ENCODE data around the gene NPAT. TPM values are rescaled to one million over a fixed set of nuclear protein-coding genes. Genes with fewer than 3 reads are reported as not detected.

NPAT gene
- total and polyA plus RNA-seq, 2 of the 13 experiments (the other 11 are each of a cell fraction or from before 2014, with no cell fraction given) = 4.4 to 11.2 TPM

- TF ChIP-seq POGK (CRISPR knock-in tag; conservative IDR thresholded peaks at IDR 0.05) = no peak
- TF ChIP-seq NKX3-1 (CRISPR knock-in tag; IDR thresholded peaks at IDR 0.05) = no peak
- TF ChIP-seq SMARCC2 (IDR thresholded peaks at IDR 0.05) = no peak
Measured at GRCh38 chr11:108213784-108214183, 8.7 kb downstream of the NPAT start (continued).

GRCh38 chr11:108210441-108210840 is 12.0 kb downstream of the NPAT start:
- no peak overlapping the region for H3K27ac ChIP-seq (ENCODE audit: extremely low read length, insufficient read depth, low read length)
- no peak overlapping the region for H3K4me2 ChIP-seq (ENCODE audit: low read depth, low read length)
- FAIRE-seq = no peak
- H2AFZ ChIP-seq (ENCODE audit: low read length) = no peak overlapping the region
- POLR2A ChIA-PET = no interaction called here
- peaks cover 8 to 21% of the 10 kb centered on the region in 2 experiments; a peak in 4 of 5 replicates for H3K36me3 ChIP-seq (replicated peaks in 1 of 2; ENCODE audit: control insufficient read depth in 1 of 2, insufficient read depth in 2 of 2, low read length in 2 of 2)
- DNase-seq (ENCODE audit: low spot score) = no peak
- intact Hi-C loops (cut with micrococcal nuclease; ENCODE audit: unreplicated experiment) (no loop called here), in situ Hi-C loops (cut with HindIII; ENCODE audit: extremely low pct_ligation_motif_present, low pct_unique_long_range_greater_than_20kb) (no loop called here)
- no peaks in the 10 kb centered on the region; the same call in 1 of the 2 replicates for H4K20me1 ChIP-seq (ENCODE audit: insufficient read depth, low read length)
- BruUV-seq (replicated peaks) = no TSS peak
- peaks cover 29% of the 10 kb centered on the region for H3K79me2 ChIP-seq (ENCODE audit: insufficient read depth, low read length)
- H3K27me3 ChIP-seq (ENCODE audit: control insufficient read depth in 1 of 2, insufficient read depth in 2 of 2, low read length in 2 of 2) = no peaks in the 10 kb centered on the region
- no peak overlapping the region for H3K4me3 ChIP-seq (replicated peaks in 1 of 3; ENCODE audit: insufficient read depth in 1 of 3, low read depth in 2 of 3, low read length in 3 of 3)
- no peak for ATAC-seq
- no peaks in the 10 kb centered on the region for H3K9me3 ChIP-seq (ENCODE audit: low read length)
- peaks cover 20% of the 10 kb centered on the region for H3K4me1 ChIP-seq (ENCODE audit: insufficient read depth, low read length)
- CTCF ChIA-PET (ENCODE audit: low intra/inter-chr PET ratio, low total read pairs) = no interaction called here
- WGBS (ENCODE audit: low lambda C conversion rate) = 100% methylated on average over 1 of the region's 1 CpG
- no peak overlapping the region for H3K9ac ChIP-seq (ENCODE audit: insufficient read depth, low read depth, low read length)
- TF ChIP-seq PLSCR1 (CRISPR knock-in tag; IDR thresholded peaks at IDR 0.05; ENCODE audit: borderline replicate concordance) (no peak), ZBTB7A (CRISPR knock-in tag; IDR thresholded peaks at IDR 0.05) (no peak), ASH2L (IDR thresholded peaks at IDR 0.05; ENCODE audit: insufficient read length, low read depth, low read length) (no peak), CSRNP2 (CRISPR knock-in tag; conservative IDR thresholded peaks at IDR 0.05; ENCODE audit: low read depth) (no peak), ZNF512 (CRISPR knock-in tag; IDR thresholded peaks at IDR 0.05) (no peak), MYNN (CRISPR knock-in tag; IDR thresholded peaks at IDR 0.05; ENCODE audit: low read depth) (no peak), XRCC5 (optimal IDR thresholded peaks at IDR 0.05; ENCODE audit: low read length) (no peak), ZNF160 (CRISPR knock-in tag; IDR thresholded peaks at IDR 0.05) (no peak), GFI1 (CRISPR knock-in tag; IDR thresholded peaks at IDR 0.05; ENCODE audit: borderline replicate concordance) (no peak), MIER3 (CRISPR knock-in tag; IDR thresholded peaks at IDR 0.05; ENCODE audit: borderline replicate concordance) (no peak), ZNF34 (CRISPR knock-in tag; IDR thresholded peaks at IDR 0.05; ENCODE audit: borderline replicate concordance) (no peak), ELF1 (CRISPR knock-in tag; IDR thresholded peaks at IDR 0.05) (no peak), NONO (IDR thresholded peaks at IDR 0.05) (no peak), NONO (CRISPR knock-in tag; conservative IDR thresholded peaks at IDR 0.05) (no peak), ZNF30 (CRISPR knock-in tag; IDR thresholded peaks at IDR 0.05) (no peak), ZNF879 (CRISPR knock-in tag; IDR thresholded peaks at IDR 0.05) (no peak), SYNCRIP (IDR thresholded peaks at IDR 0.05; ENCODE audit: insufficient read depth, low read depth, low read length) (no peak)

All from HepG2 (cell line).